RWPE1 (cell line): ENCODE results near the gene NDUFAF4.
A peak's percentile ranks its signal among the peaks of the same experiment; 100 is the strongest.

ENCODE experiments used
- CTCF ChIA-PET: fragments of 350-600 bp; sonication (Branson Sonifier 250); formaldehyde crosslinking; extraction: SDS; loops from one replicate; lab custom pipeline; 2021; lab: Yijun Ruan, JAX
- POLR2A ChIA-PET: fragments of 400-600 bp; formaldehyde crosslinking; extraction: SDS; loops from one replicate; lab custom pipeline; 2020; ENCODE audit warnings: antibody characterized with exemption; ENCODE audit not compliant: low non-redundant PET; lab: Yijun Ruan, JAX
- DNase-seq: peaks from one replicate; pipeline ENCODE4 v3.0.0; 2012; ENCODE audit warnings: low spot score
- H3K27ac ChIP-seq: fragments of 450-650 bp; 2 replicates; pipeline ENCODE4 v1.5.1; 2017
- CTCF ChIP-seq: fragments of 450-650 bp; conservative IDR thresholded peaks from 2 replicates; pipeline ENCODE4 v1.5.1; 2017; ENCODE audit warnings: low read depth, mild to moderate bottlenecking

Gene NDUFAF4

GRCh38 chr6:96909811-96910210 is 12.1 kb upstream of the NDUFAF4 start:
- ChIA-PET POLR2A (no interaction called here), CTCF (interaction anchor here (0.8 kb wide), 1 partner anchor 34 kb away, joined by 3 read pairs; no protein-coding TSS in a partner anchor)
- no peak for DNase-seq
- H3K27ac ChIP-seq, result no peak overlapping the region
- TF ChIP-seq CTCF, result no peak

GRCh38 chr6:96907498-96907897 is 9.8 kb upstream of the NDUFAF4 start:
- TF ChIP-seq CTCF, result no peak
- no peak for DNase-seq
- ChIA-PET CTCF (interaction anchor here (0.7 to 1.6 kb wide), 2 partner anchors 9 to 56 kb away, joined by 3 to 10 read pairs; partner anchors contain the start of gene NDUFAF4), POLR2A (no interaction called here)
- no peak overlapping the region for H3K27ac ChIP-seq

- no peak for DNase-seq
- ChIA-PET CTCF (no interaction called here), POLR2A (no interaction called here)
- no peak for TF ChIP-seq CTCF
- H3K27ac ChIP-seq, result no peak overlapping the region
These were observed 3.2 kb upstream of the NDUFAF4 start for GRCh38 chr6:96900873-96901272.

- ChIA-PET CTCF (interaction anchor here (0.8 to 1.7 kb wide), 6 partner anchors 126 to 227 kb away, joined by 4 to 7 read pairs (median 5); no protein-coding TSS in a partner anchor), POLR2A (no interaction called here)
- H3K27ac ChIP-seq, result no peak overlapping the region
- DNase-seq, result no peak
- no peak for TF ChIP-seq CTCF
These were observed 1.8 kb upstream of the NDUFAF4 start for GRCh38 chr6:96899451-96899998.

GRCh38 chr6:96899019-96899418 is 1.3 kb upstream of the NDUFAF4 start:
- peak; percentile 43 for TF ChIP-seq CTCF
- ChIA-PET CTCF (interaction anchor here (0.5 to 1.9 kb wide), 12 partner anchors 9 to 1685 kb away, joined by 3 to 10 read pairs (median 4); no protein-coding TSS in a partner anchor), POLR2A (no interaction called here)
- no peak overlapping the region for H3K27ac ChIP-seq
- peak; percentile 45 for DNase-seq

- TF ChIP-seq CTCF, result no peak
- DNase-seq, result peak; percentile 3
- ChIA-PET CTCF (interaction anchor here (0.5 to 1.9 kb wide), 16 partner anchors 10 to 1684 kb away, joined by 3 to 10 read pairs (median 4); no protein-coding TSS in a partner anchor), POLR2A (no interaction called here)
- H3K27ac ChIP-seq, result peak overlapping the region; percentile 94
These were observed 655 bp upstream of the NDUFAF4 start for GRCh38 chr6:96898241-96898851.
